ENCODE measurements around the gene PPP4R3B.
A peak's percentile ranks its signal among the peaks of the same experiment; 100 is the strongest.
"Not testable (repeated sequence)": the region's sequence is repeated elsewhere in the genome, so short reads cannot be mapped to it uniquely, and the experiment has no call there.

PPP4R3B gene

DNA sequence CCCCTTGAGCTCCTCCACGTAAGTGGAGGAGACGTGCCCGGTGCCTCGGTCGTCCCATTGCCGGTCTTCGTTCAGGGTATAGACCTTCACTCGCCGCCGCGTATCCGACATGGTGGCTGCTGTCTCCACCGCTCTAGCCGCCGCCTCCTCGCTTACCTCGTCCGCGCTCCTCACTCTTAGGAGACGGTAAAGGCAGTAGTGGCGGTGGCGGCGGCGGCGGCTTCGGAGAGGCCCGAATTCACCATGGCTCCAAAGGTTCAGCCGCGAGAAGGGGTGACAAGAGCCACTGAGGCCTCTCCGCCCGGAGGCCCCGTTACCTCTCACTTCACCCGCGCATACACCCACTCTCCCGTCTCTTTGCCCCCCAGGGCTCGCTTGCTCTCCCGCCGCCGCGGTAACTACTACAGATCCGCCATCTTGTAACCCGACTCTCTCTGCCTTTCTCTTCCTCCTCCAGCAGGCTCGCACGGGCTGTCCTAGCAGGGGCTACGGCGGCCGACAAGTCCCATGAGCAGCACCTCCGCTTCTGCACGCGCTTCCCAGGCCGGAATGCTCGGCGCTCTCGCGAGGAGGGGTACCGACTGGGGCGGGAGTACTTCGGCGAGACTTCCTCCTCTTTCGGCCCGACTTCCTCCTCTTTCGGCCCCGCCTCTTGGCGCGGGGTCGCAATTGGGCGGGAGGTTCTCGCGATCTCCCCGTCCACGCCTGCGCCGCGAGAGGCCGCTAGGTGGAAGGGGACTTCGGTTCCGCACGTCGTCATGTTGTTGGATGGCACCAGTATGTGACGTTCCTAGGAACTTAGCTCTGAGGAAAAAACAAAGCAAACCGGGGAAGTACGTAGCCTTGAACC is at the start of gene PPP4R3B:
TSS of gene PPP4R3B (minus strand) at position 448 of the 850 bp plus-strand sequence. CDS start at position 111, 337 bp downstream.
- peak; percentile 100 for DNase-seq

DNA sequence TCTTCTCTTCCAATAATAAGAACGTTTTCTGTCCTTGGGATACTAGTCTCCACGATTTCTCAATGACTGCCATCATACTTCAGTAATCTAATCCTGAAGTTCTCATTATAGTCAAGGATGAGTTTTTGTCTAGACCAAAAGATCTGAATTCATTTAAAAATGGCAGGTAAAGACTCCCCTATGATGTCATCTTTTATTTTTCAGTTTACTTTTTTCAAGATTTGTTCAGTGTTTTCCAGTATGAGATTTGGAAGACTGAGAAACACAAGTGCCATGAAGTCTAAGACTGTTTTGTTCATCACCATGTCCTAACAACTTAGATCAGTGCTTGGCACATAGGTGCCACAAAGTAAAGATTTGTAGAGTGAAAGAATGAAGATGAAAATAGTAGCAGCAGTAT is 35.8 kb upstream of the PPP4R3B start:
- no peak for DNase-seq

DNA sequence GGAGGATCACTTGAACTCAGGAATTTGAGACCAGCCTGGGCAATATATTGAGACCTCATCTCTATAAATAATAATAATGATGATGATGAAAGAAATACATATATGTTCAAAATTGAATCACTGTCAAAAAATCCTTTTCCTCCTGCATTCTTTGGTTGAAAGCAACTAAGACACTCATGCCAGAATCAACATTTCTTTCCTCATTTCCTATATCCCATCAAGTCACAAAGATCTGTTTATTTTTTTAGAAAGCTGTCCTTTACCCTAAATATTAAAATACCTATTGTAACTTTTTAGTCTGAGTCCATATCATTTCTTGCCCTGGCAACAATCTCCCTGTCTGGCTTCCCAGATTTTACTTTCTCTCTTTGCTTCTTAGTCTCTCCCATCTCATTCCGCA is 31.8 kb upstream of the PPP4R3B start:
- no peak for DNase-seq

DNA sequence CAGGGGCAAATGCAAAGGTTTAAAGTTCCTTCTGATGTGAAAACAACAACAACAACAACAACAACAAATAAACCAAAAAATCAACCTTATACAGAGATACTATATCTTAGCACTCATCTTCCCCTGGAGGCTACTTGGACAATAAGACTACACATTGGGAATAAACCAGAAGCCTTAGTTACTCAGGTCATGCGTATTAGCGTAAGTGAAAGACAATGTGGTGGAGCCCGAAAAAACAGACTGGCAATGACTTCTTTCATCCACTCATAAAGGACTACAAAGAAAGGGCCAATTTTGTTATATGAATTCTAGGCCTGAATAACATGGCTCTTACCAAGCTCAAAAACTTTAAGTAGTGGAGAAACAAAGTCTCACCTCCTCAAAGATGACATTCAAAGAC is 19.4 kb upstream of the PPP4R3B start:
- DNase-seq = no peak

DNA sequence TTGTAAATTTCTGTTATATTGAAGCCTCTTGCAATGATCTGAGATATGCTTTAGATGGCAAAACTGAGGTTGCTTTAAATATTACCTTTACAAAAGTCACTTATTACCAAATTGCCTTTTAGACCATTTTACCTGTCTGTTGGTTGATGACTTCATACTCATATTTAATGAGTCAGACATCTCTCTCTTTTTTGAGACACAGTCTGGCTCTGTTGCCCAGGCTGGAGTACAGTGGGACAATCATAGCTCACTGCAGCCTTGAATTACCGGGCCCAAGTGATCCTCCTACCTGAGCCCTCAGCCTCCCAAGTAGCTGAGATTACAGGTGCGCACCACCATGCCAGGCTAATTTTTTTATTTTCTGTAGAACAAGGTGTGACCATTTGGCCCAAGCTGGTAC is 11.5 kb upstream of the PPP4R3B start:
- no peak for DNase-seq

- DNase-seq = no peak
These were observed 10.5 kb upstream of the PPP4R3B start for GRCh38 chr2:55627915-55628314.

- DNase-seq = no peak
These were observed 4.4 kb upstream of the PPP4R3B start for GRCh38 chr2:55621802-55622201.

GRCh38 chr2:55620123-55620779 is 2.8 kb upstream of the PPP4R3B start:
- peak; percentile 52 for DNase-seq

DNA sequence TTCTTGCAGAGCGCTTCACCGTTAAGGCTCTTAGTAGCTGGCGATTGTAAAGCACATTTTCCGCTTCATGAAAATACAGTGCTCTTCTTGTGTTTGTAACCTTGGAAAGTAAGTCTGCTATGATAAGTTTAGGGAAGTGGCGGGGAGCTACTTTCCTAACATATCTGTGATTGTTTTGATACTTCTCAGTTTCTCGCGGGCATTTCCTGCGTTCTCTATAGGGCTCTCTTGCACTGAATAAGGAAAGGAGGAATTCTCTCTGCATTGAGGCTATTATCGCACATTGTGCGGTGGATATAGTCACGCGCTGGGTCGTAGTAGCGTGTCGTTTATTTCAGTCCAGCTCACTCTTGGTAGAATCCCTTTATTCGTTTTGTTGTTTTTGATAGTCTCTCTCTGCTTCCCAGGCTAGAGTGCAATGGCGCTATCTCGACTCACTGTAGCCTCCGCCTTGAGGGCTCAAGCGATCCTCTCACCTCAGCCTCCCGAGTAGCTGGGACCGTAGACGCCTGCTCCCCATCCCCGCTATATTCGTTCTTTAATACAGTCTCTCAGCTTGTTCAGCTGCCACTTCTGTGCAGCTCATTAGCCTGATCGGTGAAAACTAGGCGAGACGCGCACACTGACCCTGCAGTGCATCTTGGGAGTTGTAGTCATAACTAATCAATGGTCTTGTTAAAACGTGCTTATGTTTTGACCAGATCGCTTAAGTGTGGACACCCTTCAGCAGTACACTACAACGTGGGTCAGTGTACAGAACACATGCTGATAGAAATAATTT is 1.0 kb upstream of the PPP4R3B start:
- DNase-seq = peak; percentile 78

GRCh38 chr2:55618025-55618274 is 528 bp upstream of the PPP4R3B start:
- DNase-seq = no peak

GRCh38 chr2:55616551-55617174 is 759 bp downstream of the PPP4R3B start:
- peak; percentile 64 for DNase-seq

DNA sequence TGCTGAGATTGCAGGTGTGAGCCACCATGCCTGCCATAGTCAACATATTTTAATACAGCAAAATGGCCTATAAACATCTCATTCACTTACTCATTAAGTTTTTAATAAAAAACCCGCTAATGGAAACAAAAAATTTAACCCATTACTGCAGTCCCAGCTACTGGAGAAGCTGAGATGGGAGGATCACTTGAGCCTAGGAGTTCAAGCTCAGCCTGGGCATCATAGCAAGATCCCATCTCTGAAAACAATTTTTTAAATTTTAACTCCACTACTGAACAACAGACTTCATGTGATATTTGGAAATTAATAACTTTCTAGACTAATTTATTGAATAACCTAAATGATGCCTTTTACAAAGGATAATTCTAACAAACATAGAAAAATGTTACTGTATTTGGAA is 5.4 kb downstream of the PPP4R3B start:
- no peak for DNase-seq

- DNase-seq = no peak
These were observed 6.3 kb downstream of the PPP4R3B start for GRCh38 chr2:55610954-55611743.

GRCh38 chr2:55609938-55610578 is 7.4 kb downstream of the PPP4R3B start:
- no peak for DNase-seq

GRCh38 chr2:55609193-55609794 is 8.1 kb downstream of the PPP4R3B start:
- DNase-seq = no peak

GRCh38 chr2:55607717-55608116 is 9.7 kb downstream of the PPP4R3B start:
- no peak for DNase-seq

- DNase-seq = no peak
These were observed 13.3 kb downstream of the PPP4R3B start for GRCh38 chr2:55604027-55604565.

DNA sequence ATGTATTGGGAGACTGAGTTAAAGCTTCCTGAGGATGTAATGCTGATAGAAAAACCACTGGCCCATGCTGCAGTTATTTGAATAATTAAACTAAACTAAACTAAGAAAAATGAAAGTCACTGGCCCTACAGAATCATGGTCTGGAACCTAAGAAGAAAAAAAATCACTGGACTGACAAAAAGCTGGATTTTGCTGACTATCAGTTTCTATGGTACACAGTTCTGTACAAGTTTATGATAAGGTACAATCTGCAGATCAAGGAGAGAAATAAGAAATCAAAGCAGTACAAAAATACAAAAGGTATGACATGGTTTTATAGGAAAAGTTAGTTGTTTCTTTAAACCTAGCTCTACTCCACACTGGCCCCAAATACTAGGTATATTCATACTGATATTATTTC is 15.6 kb downstream of the PPP4R3B start:
- DNase-seq = no peak

GRCh38 chr2:55598056-55598795 is 19.2 kb downstream of the PPP4R3B start:
- DNase-seq = no peak

DNA sequence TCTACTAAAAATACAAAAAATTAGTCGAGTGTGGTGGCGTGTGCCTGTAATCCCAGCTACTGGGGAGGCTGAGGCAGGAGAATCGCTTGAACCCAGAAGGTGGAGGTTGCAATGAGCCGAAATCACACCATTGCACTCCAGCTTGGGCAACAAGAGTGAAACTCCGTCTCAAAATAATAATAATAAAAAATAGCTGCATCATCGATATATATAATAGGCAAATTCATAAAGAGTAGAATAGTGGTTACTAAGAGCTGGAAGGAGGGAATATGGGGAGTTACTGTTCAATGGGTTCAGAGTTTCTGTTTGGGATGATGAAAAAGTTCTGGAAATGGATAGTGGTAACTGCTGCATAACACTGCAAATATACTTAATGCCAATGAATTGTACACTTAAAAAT is 20.6 kb downstream of the PPP4R3B start:
- not testable (repeated sequence) for DNase-seq

DNA sequence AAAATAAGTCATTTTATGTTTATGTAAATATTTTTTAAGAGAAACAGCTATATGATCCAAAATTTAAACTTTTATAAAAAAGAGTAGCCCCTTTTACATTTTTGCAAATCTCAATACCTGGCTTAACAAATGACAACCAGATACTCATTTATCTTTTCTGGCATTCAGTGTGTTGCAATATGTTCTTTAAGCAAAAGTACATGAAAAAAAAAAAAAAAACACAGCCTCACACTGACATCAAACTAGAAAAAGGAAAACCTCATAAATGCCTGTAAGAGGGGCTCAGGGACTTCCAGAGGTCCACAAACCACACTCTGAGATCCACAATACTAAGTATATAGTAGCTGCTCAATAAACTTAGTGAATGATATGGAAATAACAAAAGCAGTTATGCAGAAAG is 21.9 kb downstream of the PPP4R3B start:
- no peak for DNase-seq
